Kidney (tissue), 14 donors: ENCODE data around the gene DYNLT3. TPM values are rescaled to one million over a fixed set of nuclear protein-coding genes. Genes with fewer than 3 reads are reported as not detected.

Experiments used
- DNase-seq, 5 donors: peaks; one replicate each; pipeline ENCODE4 v3.0.0-alpha.2; 2013 to 2020
- FAIRE-seq: peaks from 2 replicates; lab custom pipeline; 2012; peaks lifted over from hg19 to GRCh38; lab: Jason Lieb, UNC
- H3K27ac ChIP-seq, 2 donors: one replicate each; pipeline ENCODE4 v1.7.0; 2013; ENCODE audit warnings: low read depth in 2 of 2, low read length in 2 of 2, inconsistent platforms in 1 of 2
- H3K27me3 ChIP-seq: one replicate; pipeline ENCODE4 v1.7.1; 2013; ENCODE audit warnings: low read length, inconsistent platforms; ENCODE audit not compliant: control insufficient read depth, insufficient read depth
- H3K36me3 ChIP-seq, 3 donors: one replicate each; pipeline versions ENCODE4 v1.7.0 to v1.7.1; 2013; ENCODE audit warnings: low read length in 3 of 3, control low read depth in 1 of 3, inconsistent platforms in 1 of 3; ENCODE audit not compliant: insufficient read depth in 3 of 3, control insufficient read depth in 2 of 3
- H3K4me1 ChIP-seq, 3 donors: one replicate each; pipeline versions ENCODE4 v1.7.0 to v1.7.1; 2013; ENCODE audit warnings: low read length in 3 of 3, inconsistent platforms in 1 of 3, low read depth in 1 of 3; ENCODE audit not compliant: control insufficient read depth in 2 of 3, insufficient read depth in 2 of 3
- H3K4me3 ChIP-seq, 3 donors: one replicate each; pipeline versions ENCODE4 v1.7.0 to v1.8.1; 2013; ENCODE audit warnings: low read length in 3 of 3, control low read depth in 1 of 3, inconsistent platforms in 1 of 3
- H3K9ac ChIP-seq, 3 donors: one replicate each; pipeline versions ENCODE4 v1.7.0 to v1.7.1; 2013; ENCODE audit warnings: low read length in 3 of 3, control low read depth in 1 of 3, inconsistent platforms in 1 of 3
- H3K9me3 ChIP-seq, 3 donors: one replicate each; pipeline versions ENCODE4 v1.7.0 to v1.7.1; 2013; ENCODE audit warnings: low read length in 3 of 3, control low read depth in 1 of 3, inconsistent platforms in 1 of 3; ENCODE audit not compliant: control insufficient read depth in 2 of 3, insufficient read depth in 1 of 3
- CTCF ChIP-seq: IDR thresholded peaks from 3 replicates; pipeline ENCODE4 v1.5.1; 2012; ENCODE audit warnings: mild to moderate bottlenecking, moderate library complexity, borderline replicate concordance; ENCODE audit not compliant: insufficient read depth; ENCODE audit errors: extremely low read depth
- intact Hi-C: fragments of 100-400 bp; cut with DNase I; formaldehyde crosslinking; loops from one replicate; pipeline ENCODE4 v1.11.1; 2022
- polyA plus RNA-seq: library from polyadenylated mRNA; stranded (reverse); fragments of 350-450 nt; fragmentation: Illumina TruSeq; extraction: RNeasy Lipid Tissue Mini Kit (QIAGEN cat#74804); gene quantifications from one replicate; pipeline ENCODE4 v1.2.3, GENCODE V29; 2014; ENCODE audit warnings: low read depth, low replicate concordance; ENCODE audit not compliant: insufficient read depth
- total RNA-seq: library from RNA; stranded (reverse); fragmentation: NEBNext Ultra II Directional; extraction: Animal tissue kit (Norgen Biotek cat#: 25700); gene quantifications from one replicate; pipeline ENCODE4 v1.2.1, GENCODE V29; 2021
- donor health status: control.
- donor health status: control.
- donor health status: control.
- donor health status: control.
- donor health status: control.
- donor health status: DM: yes; HTN: yes; CAD: no.
- donor health status: Normal renal cell carcinoma (clear cell type).

Gene DYNLT3
- total and polyA plus RNA-seq, 2 donors from 2014 or later, result 30.7 to 40.5 TPM

- H3K36me3 ChIP-seq, result no peaks in the 10 kb centered on the region
- no peak for FAIRE-seq
- no peak overlapping the region for H3K4me3 ChIP-seq
- TF ChIP-seq CTCF, result no peak
- no peak overlapping the region for H3K9ac ChIP-seq
- H3K27me3 ChIP-seq, result no peaks in the 10 kb centered on the region
- peaks cover 0 to 2% (median 0%) of the 10 kb centered on the region in 3 donors for H3K4me1 ChIP-seq
- no peaks in the 10 kb centered on the region for H3K9me3 ChIP-seq
- intact Hi-C loops, result no loop called here
- no peak overlapping the region for H3K27ac ChIP-seq
- DNase-seq, result no peak
Measured at GRCh38 chrX:37871626-37872302, 24.4 kb upstream of the DYNLT3 start.

- TF ChIP-seq CTCF, result no peak
- Histone ChIP-seq H3K9ac (no peak overlapping the region), H3K4me3 (no peak overlapping the region), H3K27me3 (no peaks in the 10 kb centered on the region), H3K9me3 (no peaks in the 10 kb centered on the region), H3K27ac (no peak overlapping the region), H3K4me1 (peaks cover 0 to 8% (median 2%) of the 10 kb centered on the region in 3 donors), H3K36me3 (no peaks in the 10 kb centered on the region)
- FAIRE-seq (no peak), DNase-seq (no peak)
- intact Hi-C loops, result no loop called here
Measured at GRCh38 chrX:37867536-37868153, 20.3 kb upstream of the DYNLT3 start.

- no peak for FAIRE-seq
- H3K27me3 ChIP-seq, result no peaks in the 10 kb centered on the region
- no peak overlapping the region for H3K4me3 ChIP-seq
- no peaks in the 10 kb centered on the region for H3K36me3 ChIP-seq
- no peaks in the 10 kb centered on the region for H3K9me3 ChIP-seq
- H3K4me1 ChIP-seq, result peaks cover 0 to 8% (median 0%) of the 10 kb centered on the region in 3 donors
- no peak overlapping the region for H3K27ac ChIP-seq
- H3K9ac ChIP-seq, result no peak overlapping the region
- intact Hi-C loops, result no loop called here
- no peak for TF ChIP-seq CTCF
- DNase-seq, result no peak
Measured at GRCh38 chrX:37863728-37864127, 16.4 kb upstream of the DYNLT3 start.
